ENCODE measurements around the gene GADL1.

DNA sequence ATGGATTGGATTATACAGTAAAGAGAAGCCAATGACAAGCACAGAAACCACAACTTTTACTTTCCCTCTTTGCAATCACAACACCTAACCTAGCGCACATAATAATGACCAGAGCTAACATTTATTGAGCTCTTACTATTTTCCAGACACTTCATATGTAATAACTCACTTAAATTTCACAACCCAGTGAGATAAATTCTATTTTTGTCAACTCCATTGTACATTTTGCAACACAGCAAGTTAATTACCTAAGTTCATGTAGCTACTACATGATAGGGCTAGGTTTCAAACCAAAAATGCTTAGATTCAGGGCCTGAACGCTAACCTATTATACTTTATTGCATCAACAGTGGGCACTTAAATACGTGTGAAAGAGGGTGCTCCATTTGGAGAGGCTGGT lies 89.5 kb downstream of the GADL1 start:
- TF ChIP-seq REST (IDR thresholded peaks at IDR 0.05; ENCODE audit: insufficient read depth in 1 of 2, low read depth in 2 of 2, low read length in 2 of 2) (no peak), POLR2AphosphoS5 (IDR thresholded peaks at IDR 0.05; ENCODE audit: low read depth, low read length) (no peak), TAF1 (IDR thresholded peaks at IDR 0.05; ENCODE audit: borderline replicate concordance, insufficient read depth, low read length) (no peak), SIN3A (IDR thresholded peaks at IDR 0.05; ENCODE audit: borderline replicate concordance, insufficient read depth, low read length) (no peak), FOXP2 (optimal IDR thresholded peaks at IDR 0.05; ENCODE audit: borderline replicate concordance, extremely low read depth, extremely low read length, insufficient read depth) (no peak)

All from PFSK-1 (cell line).